HG03139 (cell line): ENCODE data around the gene MRPL23.
"Not testable (repeated sequence)": the region's sequence is repeated elsewhere in the genome, so short reads cannot be mapped to it uniquely, and the experiment has no call there.

Experiments used
- ATAC-seq: cut with Tn5 transposase; IDR thresholded peaks from one replicate; pipeline ENCODE4 v1.9.1; 2021; ENCODE audit not compliant: unreplicated experiment

The MRPL23 gene

DNA sequence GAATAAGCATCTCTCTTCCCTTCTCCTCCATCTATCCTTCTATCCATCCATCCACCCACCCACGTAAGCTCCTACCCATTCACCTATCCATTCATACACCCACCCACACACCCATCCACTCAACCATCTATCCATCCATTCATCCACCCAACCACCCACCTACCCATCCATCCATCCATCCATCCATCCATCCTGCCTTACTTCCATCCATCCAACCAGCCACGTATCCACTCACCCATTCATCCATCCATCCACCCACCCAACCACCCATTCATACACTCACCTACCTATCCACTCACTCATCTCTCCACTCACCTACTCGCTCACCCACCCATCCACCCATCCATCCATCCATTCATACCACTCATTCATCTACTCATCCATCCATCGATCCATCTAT, 14.5 kb upstream of the MRPL23 start:
- ATAC-seq = no peak

GRCh38 chr11:1933416-1934334, 13.5 kb upstream of the MRPL23 start:
- no peak for ATAC-seq

- no peak for ATAC-seq
Measured at GRCh38 chr11:1934335-1935155, 12.6 kb upstream of the MRPL23 start.

GRCh38 chr11:1935156-1936071, 11.7 kb upstream of the MRPL23 start:
- no peak for ATAC-seq

DNA sequence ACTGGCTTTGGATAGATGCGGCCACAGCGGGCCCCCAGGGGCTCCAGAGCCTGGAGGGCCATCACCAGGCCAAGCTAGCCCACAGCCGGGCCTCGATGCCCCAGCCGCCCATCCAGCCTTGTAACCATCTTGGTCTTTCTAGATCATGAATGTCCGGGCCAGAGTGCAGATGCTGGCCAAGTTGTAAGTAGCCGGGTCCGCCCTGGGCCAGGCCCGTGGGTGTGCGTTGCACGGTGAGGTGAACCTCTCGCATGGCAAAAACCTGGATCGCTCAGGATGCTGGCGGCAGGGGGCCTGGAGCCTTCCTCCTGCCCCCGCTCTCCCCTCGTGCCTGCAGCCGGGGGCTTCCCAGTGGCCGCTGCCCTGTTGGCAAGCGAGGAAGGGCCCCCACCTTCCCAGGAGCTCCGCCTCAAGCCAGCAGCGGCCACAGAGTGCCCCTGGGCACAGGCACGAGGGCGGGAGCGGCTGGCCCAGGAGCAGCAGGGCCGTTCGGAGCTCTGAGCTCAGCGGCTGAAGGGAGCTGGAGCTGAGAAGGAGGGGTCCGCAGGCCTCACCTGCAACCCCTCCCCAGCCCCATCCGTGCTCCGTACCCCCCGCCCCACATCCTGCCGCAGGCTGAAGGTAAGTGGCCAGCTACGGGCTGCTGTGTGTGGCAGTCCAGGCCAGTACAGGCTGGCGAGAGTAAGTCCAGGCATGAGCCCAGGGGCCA, 10.9 kb upstream of the MRPL23 start:
- no peak for ATAC-seq

DNA sequence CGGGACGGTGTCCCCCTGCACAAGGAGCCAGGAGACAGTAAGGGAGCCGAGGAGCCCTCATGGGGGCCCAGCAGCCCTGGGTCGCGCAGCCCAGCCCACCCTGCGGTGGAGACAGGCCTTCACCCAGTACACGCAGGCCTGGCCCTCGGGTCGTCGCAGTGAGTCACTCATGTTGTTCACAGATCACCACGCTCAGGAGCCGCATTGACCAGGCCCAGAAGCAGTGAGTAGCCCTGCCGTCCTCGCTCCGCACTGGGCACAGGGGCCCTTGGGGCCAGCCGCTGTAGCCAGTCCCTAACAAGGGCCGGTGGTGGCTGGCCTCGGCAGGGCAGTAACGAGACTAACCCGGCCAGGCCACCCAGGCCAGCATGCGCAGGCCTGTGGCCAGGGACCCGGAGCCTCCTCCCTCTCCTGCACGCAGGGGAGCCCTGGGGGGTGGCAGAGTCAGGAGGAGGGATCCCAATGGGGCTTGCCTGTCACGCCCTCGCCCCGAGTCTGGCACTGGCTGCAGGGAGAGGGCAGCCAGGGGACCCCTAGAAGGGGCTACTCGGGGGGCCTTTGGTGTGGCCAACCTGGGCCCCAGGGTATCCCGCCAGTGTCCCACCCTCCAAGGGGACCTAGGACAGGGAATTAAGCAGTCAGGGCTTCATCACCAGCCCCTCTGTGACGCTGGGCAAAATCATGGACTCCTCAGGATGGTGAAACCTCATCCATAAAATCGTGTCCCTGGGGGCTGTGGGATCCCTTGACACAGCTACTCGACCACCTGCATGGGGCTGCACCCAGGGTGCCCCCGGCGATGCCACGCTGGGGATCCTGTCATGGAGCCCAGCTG, 10.1 kb upstream of the MRPL23 start:
- ATAC-seq = no peak

DNA sequence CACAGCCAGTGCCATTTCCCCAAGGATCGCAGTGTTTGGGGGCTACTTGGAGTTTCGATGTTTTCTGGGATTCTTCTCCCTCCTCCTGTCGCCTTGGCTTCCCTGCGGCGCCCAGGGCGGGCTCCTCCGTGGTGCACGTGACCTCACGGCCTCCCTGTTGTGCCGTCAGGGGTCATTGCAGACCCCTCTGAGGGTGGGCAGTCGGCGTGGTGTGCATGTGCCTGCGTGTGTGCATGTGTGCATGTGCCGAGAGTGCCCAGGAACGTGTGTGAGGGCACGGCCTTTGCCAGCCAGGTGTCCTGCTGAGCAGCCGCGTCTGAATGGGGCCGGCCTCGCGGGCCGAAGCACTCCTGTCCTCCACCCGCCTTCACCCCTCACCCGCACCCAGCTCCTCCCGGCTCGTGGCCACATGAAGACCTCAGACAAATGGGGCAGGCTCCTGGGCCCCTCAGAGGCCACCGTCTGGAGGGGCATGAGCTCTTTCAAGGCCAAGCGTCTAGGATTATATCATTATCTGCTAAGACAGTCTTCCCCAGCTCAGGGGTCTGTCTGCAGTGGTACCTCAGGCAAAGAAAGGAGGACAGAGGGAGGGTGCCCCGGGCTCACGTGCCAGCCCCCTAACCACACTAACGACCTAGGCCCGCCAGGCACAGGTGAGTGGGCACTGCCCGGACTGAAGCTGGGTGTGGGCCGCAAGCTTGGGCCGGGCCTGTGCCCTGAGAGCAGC, 9.4 kb upstream of the MRPL23 start:
- no peak for ATAC-seq

- ATAC-seq = no peak
Measured at GRCh38 chr11:1938343-1939005, 8.7 kb upstream of the MRPL23 start.

DNA sequence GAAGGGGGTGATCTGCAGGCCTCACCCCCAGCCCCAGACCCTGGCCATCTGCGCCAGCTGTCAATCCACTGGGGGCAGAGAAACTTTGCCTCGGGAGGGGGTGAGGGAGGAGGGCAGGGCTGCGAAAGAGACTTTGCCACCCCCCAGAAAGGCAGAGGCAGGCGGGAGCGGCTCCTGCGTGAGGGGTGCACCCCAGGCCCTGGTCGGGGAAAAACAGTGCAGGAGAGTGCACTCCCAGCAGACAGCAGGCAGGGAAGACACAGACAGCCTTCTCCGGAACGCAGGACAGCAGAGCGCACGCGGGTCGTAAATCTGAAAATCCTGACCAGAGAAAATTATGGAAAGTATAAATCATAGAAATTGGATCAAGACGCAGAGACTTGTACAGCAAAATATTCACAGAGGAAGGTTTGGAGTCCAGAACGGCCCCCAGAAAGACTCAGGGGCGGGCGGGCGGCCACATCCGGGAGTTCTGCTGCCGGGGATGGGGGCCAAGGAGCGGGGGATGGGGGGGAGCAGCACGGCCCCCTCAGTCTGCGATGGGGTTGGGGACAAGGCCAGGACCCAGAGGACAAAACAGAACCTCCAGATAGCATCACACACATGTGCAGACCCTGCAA, 8.0 kb upstream of the MRPL23 start:
- ATAC-seq = no peak

DNA sequence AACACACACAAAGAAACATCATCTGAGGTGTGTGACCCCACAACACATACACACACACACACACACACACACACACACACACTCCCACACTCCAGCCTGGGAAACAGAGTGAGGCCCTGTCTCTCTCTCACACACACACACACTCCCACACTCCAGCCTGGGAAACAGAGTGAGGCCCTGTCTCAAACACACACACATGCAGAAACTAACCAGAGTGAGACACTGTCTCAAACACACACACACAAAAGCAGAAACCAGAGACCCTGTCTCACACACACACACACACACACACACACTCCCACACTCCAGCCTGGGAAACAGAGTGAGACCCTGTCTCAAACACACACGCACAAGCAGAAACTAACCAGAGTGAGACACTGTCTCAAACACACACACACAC, 7.3 kb upstream of the MRPL23 start:
- not testable (repeated sequence) for ATAC-seq

DNA sequence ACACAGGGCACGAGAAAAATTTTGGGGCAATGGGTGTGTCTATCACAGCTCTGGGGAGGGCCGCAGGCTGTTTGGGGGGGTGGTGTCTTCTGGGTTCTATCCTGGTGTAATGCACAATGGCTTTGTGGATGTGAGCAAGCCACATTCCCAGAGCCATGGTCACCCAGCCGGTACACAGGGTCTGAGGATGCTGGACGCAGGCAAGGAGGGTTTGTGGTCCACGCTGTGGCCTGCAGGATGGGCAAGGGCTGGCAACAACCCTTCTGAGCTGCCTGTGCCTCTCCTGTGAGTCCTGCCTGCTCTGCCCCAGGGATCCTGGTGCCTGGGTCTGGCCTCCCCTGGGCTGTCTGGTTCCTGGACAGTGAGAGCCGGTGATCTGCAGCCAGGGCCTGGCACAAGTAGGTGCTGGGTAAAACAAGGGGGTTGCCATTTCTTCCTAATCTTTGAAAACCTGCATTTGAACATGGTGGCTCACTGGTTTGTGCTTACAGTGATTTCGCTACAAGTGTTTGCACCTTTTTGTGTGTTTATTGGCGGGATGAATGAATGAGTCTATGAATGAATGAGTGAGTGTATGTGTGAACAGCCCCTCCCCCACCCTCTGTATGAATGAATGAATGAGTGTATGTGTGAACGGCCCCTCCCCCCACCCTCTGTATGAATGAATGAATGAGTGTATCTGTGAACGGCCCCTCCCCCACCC, 4.4 kb upstream of the MRPL23 start:
- no peak for ATAC-seq

DNA sequence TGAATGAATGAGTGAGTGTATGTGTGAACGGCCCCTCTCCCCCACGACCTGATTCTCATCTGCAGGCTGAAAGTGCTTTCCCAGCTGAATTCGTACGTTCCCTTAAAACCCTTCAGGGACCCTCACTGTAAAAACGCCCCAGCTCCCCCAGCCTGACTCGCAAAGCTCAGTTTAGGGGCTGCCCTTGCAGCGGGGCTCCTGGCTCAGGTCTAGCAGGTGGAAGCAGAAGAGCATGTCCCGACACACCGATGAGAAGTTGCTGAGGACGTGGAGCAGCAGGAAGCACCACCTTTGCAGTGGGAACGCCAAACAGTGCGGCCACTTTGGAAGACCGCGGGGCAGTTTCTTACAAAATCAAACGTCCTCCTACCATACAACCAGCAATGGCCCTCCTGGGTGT, 3.6 kb upstream of the MRPL23 start:
- ATAC-seq = no peak

GRCh38 chr11:1943977-1944376, 3.2 kb upstream of the MRPL23 start:
- ATAC-seq = no peak

- no peak for ATAC-seq
Measured at GRCh38 chr11:1947592-1948237, 583 bp downstream of the MRPL23 start.

- no peak for ATAC-seq
Measured at GRCh38 chr11:1948389-1948788, 1.3 kb downstream of the MRPL23 start.

GRCh38 chr11:1949302-1949701, 2.2 kb downstream of the MRPL23 start:
- ATAC-seq = no peak

- no peak for ATAC-seq
Measured at GRCh38 chr11:1949922-1950321, 2.8 kb downstream of the MRPL23 start.
